ENCODE data around the gene LPGAT1.

Gene LPGAT1

DNA sequence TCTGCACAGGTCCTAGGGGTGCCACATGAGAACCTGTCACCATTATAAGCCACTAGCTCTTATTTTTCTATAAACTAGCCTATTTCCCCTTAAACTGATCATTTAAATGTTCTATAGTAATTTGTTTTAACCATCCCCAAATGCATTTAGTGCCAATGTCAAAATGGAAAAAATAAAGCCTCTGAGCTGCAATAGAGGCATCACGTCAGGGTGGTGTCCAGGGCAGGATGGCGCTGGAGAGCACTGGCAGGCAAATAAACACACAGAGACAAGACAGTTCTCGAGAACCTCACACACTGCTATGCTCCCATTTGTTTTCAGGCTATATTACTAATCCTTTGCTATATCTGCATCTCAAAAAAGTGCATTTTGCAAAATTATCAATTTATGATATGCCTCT is 81.8 kb downstream of the LPGAT1 start:
- in situ Hi-C loops (cut with MboI; ENCODE audit: low sequenced_read_pairs, unreplicated experiment), result no loop called here
- DNase-seq (ENCODE audit: low spot score), result no peak
- TF ChIP-seq, protein P1, sequence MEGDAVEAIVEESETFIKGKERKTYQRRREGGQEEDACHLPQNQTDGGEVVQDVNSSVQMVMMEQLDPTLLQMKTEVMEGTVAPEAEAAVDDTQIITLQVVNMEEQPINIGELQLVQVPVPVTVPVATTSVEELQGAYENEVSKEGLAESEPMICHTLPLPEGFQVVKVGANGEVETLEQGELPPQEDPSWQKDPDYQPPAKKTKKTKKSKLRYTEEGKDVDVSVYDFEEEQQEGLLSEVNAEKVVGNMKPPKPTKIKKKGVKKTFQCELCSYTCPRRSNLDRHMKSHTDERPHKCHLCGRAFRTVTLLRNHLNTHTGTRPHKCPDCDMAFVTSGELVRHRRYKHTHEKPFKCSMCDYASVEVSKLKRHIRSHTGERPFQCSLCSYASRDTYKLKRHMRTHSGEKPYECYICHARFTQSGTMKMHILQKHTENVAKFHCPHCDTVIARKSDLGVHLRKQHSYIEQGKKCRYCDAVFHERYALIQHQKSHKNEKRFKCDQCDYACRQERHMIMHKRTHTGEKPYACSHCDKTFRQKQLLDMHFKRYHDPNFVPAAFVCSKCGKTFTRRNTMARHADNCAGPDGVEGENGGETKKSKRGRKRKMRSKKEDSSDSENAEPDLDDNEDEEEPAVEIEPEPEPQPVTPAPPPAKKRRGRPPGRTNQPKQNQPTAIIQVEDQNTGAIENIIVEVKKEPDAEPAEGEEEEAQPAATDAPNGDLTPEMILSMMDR (IDR thresholded peaks at IDR 0.05; ENCODE audit: borderline replicate concordance, control extremely low read depth, extremely low read depth, insufficient read depth, missing control alignments), result no peak

DNA sequence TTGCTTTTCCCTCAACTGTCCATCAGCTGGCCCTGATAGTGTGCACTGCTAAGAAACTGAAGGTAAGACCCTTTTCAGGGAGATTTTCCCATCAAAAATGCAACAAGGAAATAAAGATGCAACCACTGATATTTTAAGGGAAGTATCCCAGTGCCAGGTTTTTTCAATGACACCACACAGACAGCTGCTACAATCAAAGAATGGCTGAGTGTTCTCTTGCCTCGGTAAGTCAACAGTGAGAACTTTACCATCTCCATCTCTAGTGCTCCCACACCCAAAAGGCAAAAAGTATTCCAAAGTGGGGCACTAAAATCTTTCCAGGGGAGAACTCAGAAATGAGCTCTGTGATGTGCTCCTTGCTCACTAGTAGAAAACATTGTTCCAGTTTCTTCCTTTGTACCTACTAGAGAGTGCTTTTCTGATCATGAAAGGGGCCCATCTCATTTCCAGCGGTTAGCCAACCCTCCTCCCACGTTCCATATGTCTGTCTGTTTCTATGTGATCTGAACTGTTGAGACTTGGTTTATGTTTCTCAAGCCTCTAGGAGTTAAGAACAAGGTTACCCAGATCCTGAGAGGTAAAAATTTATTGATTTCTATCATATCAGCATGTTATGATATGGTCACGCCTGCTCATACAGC is 87.6 kb downstream of the LPGAT1 start:
- TF ChIP-seq, protein P1 (IDR thresholded peaks at IDR 0.05; ENCODE audit: borderline replicate concordance, control extremely low read depth, extremely low read depth, insufficient read depth, missing control alignments), result no peak
- DNase-seq (ENCODE audit: low spot score), result no peak
- in situ Hi-C loops (cut with MboI; ENCODE audit: low sequenced_read_pairs, unreplicated experiment), result no loop called here

DNA sequence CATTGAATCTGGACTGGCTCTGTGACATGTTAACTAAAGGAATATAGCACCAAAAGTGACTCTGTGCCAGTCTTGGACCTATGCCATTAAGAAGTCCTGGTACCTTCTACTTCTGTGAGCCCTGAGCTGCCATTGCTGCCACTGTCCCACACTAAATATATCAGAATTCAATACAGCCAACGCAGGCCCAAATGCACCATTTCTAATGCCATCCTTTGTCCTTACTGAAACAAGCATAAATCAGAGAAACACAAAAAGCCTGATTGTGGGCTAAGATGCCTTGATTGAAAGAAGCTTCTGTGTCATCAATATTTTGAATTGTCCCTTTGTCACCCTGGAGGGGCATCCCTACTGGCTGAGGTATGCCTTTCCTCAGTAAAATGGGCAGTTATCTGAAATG is 88.3 kb downstream of the LPGAT1 start:
- in situ Hi-C loops (cut with MboI; ENCODE audit: low sequenced_read_pairs, unreplicated experiment), result no loop called here
- no peak for DNase-seq (ENCODE audit: low spot score)
- TF ChIP-seq, protein P1 (IDR thresholded peaks at IDR 0.05; ENCODE audit: borderline replicate concordance, control extremely low read depth, extremely low read depth, insufficient read depth, missing control alignments), result no peak

DNA sequence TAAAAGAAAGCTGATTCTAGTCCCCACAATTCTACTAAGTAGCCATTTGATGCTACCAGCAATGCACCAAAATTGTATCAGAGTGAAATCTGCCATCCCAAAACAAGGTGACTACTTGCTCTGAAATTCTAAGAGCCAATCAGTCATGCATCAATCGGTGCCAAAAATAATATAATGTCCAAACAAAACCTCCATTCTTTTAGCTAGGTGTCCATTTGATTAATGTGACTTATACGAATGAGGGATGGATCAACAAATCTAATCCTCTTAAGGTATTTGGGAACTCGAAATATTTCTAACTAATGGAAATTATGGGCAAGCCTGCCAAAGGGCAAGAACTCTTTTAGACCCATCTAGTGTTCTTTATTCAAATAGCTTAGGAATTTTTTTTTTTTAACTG is 88.8 kb downstream of the LPGAT1 start:
- in situ Hi-C loops (cut with MboI; ENCODE audit: low sequenced_read_pairs, unreplicated experiment), result no loop called here
- TF ChIP-seq, protein P1 (IDR thresholded peaks at IDR 0.05; ENCODE audit: borderline replicate concordance, control extremely low read depth, extremely low read depth, insufficient read depth, missing control alignments), result no peak
- DNase-seq (ENCODE audit: low spot score), result no peak

DNA sequence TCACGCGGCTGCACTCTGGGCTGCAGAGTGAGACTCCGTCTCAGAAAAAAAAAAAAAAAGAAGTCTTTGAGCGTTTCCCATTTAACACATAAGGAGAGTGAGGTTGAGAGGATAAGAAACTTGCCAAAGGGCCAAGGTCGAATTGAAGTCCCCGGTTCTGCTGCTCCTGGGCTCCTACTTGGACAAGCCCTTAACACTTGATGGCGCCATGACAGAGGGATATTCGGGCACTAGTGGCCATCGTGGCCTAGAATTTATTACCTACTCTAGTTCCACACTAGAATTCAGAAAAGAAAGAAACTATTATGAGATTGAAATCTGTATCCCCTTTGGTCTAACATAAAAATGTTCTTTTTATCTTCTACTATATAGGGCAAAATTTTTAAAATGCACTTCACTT is 89.4 kb downstream of the LPGAT1 start:
- no peak for DNase-seq (ENCODE audit: low spot score)
- in situ Hi-C loops (cut with MboI; ENCODE audit: low sequenced_read_pairs, unreplicated experiment), result no loop called here
- TF ChIP-seq, protein P1 (IDR thresholded peaks at IDR 0.05; ENCODE audit: borderline replicate concordance, control extremely low read depth, extremely low read depth, insufficient read depth, missing control alignments), result no peak

DNA sequence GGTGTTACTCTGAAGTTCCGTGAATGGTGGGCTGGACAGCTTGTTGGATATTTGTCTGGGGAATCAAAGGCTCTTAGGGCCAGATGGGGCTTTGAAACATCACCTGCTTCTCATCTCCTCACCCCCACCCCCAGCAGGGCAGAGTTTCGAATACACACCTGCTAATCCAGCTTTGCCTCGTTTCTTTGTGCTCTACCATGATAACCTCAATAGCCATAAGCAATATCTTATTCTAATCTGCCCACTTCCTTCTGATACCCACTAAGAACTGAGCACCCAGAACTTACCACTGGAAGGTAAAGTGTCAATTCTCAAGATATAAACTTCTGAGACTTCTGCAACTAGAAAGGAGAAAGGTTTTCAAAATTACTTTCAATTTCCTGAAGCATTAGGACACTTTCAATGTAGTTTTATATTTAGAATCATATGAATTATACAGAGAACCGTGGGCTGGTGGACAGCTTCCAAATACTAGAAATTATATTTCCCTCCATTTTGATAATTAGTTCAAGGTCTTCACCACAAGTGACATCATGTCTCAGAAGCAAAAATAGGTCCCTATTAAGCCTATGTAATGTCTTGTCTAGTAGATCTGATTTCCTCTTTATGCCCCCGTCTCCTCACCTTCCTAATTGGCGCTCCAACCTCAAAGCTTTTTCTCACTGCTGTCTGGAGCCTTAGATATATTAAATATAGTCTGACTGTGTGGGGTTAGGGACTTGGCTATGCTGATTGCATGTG is 90.7 kb downstream of the LPGAT1 start:
- in situ Hi-C loops (cut with MboI; ENCODE audit: low sequenced_read_pairs, unreplicated experiment), result no loop called here
- DNase-seq (ENCODE audit: low spot score), result peak; percentile 57
- TF ChIP-seq, protein P1 (IDR thresholded peaks at IDR 0.05; ENCODE audit: borderline replicate concordance, control extremely low read depth, extremely low read depth, insufficient read depth, missing control alignments), result no peak

All from GM13976 (cell line).